ENCODE data around the gene CDH2. TPM values are rescaled to one million over a fixed set of nuclear protein-coding genes. Genes with fewer than 3 reads are reported as not detected.

Gene CDH2
- total RNA-seq, 4 donors from 2014 or later = 0.47 to 1.7 (median 1.1) TPM; not detected in 1

DNA sequence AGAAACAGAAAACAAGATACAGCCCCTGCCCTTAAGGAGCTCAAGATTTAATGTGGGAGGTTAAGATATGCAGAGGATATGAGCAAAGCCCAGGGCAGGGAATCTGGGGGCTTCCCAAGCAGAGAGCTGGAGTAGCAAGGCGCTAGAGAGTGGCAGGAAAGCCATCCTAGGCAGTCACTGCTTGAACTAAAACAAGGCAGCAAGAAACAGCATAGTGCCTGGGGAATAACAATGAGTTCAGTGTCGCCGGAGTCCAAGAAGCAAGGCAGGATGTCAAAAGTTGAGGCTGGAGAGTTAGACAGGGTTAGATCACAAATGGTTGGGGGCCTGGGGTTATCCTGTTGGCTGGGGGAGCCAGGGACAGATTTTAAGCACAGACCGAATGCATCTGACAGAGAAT is 24.6 kb downstream of the CDH2 start:
- 57% methylated on average over 4 of the region's 4 CpGs for WGBS
- Histone ChIP-seq H3K4me1 (no peaks in the 10 kb centered on the region), H3K27me3 (no peaks in the 10 kb centered on the region), H3K4me3 (no peak overlapping the region), H3K27ac (no peak overlapping the region), H3K9me3 (no peaks in the 10 kb centered on the region), H3K36me3 (no peaks in the 10 kb centered on the region)
- no peak for DNase-seq (ENCODE audit: low spot score in 2 of 2)
- TF ChIP-seq POLR2AphosphoS5 (IDR thresholded peaks at IDR 0.05) = no peak
- TF ChIP-seq, protein P1, sequence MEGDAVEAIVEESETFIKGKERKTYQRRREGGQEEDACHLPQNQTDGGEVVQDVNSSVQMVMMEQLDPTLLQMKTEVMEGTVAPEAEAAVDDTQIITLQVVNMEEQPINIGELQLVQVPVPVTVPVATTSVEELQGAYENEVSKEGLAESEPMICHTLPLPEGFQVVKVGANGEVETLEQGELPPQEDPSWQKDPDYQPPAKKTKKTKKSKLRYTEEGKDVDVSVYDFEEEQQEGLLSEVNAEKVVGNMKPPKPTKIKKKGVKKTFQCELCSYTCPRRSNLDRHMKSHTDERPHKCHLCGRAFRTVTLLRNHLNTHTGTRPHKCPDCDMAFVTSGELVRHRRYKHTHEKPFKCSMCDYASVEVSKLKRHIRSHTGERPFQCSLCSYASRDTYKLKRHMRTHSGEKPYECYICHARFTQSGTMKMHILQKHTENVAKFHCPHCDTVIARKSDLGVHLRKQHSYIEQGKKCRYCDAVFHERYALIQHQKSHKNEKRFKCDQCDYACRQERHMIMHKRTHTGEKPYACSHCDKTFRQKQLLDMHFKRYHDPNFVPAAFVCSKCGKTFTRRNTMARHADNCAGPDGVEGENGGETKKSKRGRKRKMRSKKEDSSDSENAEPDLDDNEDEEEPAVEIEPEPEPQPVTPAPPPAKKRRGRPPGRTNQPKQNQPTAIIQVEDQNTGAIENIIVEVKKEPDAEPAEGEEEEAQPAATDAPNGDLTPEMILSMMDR (IDR thresholded peaks at IDR 0.05) = no peak
- no peak for TF ChIP-seq EP300 (IDR thresholded peaks at IDR 0.05)
- TF ChIP-seq POLR2A (IDR thresholded peaks at IDR 0.05) = no peak

DNA sequence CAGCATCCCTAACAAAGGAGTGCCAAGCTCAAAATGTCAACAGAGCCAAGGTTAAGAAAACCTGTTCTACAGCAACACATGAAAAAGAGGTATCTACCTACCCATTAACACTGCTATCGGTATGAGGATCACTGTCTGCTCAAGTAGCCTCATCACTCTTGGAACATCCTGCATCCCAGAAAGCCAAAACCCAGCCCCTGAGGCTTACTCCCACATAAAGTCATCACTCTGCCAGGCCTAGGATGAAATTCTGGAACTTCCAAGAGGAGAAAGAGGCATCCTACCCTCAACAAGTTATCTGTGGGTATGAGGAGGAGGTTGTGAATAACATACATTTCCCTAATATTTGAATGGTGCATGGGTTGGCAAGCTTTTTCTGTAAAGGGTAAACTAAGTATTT is 25.5 kb downstream of the CDH2 start:
- Histone ChIP-seq H3K4me1 (no peaks in the 10 kb centered on the region), H3K9me3 (no peaks in the 10 kb centered on the region), H3K4me3 (no peak overlapping the region), H3K27me3 (no peaks in the 10 kb centered on the region), H3K36me3 (no peaks in the 10 kb centered on the region), H3K27ac (no peak overlapping the region)
- no peak for TF ChIP-seq EP300 (IDR thresholded peaks at IDR 0.05)
- TF ChIP-seq POLR2AphosphoS5 (IDR thresholded peaks at IDR 0.05) = no peak
- TF ChIP-seq POLR2A (IDR thresholded peaks at IDR 0.05) = no peak
- TF ChIP-seq, protein P1 (IDR thresholded peaks at IDR 0.05) = no peak
- 35% methylated on average over 1 of the region's 1 CpG for WGBS
- no peak for DNase-seq (ENCODE audit: low spot score in 2 of 2)

DNA sequence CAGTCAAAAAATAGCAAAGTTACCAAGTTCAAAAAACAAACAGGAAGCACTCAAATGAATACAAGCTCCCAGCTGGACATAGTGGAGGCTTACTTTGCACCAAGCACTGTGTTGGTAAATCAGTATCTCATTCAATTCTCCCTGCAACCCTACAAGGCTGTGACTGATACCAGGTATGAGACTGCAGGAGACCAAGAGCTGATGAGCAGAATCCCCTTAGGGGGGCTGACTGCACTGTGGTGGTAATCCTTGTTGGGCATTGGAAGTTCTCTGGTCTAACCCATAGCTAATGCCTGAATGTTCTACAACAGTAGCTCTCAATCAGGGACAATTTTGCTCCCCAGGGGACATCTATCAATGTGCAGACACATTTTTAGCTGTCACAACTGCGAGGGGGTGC is 26.0 kb downstream of the CDH2 start:
- WGBS = 100% methylated on average over 1 of the region's 1 CpG
- Histone ChIP-seq H3K27me3 (no peaks in the 10 kb centered on the region), H3K9me3 (no peaks in the 10 kb centered on the region), H3K4me3 (no peak overlapping the region), H3K36me3 (no peaks in the 10 kb centered on the region), H3K4me1 (no peaks in the 10 kb centered on the region), H3K27ac (no peak overlapping the region)
- no peak for TF ChIP-seq EP300 (IDR thresholded peaks at IDR 0.05)
- TF ChIP-seq POLR2AphosphoS5 (IDR thresholded peaks at IDR 0.05) = no peak
- DNase-seq (ENCODE audit: low spot score in 2 of 2) = no peak

DNA sequence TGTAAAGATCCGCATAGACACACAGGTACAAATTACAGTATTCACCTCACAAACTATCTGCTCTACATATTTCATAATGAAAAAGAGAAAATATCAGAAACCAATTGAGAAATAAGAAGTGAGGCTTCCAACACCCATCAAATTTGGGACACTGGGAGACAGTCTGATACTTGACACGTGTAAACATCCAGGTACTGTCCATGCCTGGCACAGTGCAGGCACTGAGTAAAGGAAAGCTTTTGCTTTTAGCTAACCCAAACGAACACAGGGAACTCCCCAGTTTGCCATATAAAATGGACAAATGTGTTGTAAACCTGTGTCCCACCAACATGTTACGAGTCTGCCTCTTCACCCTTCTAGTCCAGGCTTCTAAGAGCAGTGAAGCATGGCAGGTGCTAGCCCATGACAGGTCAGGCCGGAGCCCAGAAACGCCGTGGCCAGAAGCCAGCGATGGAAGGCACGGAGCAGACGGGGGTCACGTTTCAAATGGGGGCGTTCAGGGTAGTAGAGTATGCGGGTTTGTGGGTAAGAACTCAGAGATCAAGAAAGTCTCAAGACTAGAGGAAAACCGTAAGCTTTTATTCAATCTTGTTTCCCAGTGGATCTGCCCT is 27.0 kb downstream of the CDH2 start:
- Histone ChIP-seq H3K4me3 (no peak overlapping the region), H3K27me3 (no peaks in the 10 kb centered on the region), H3K27ac (no peak overlapping the region), H3K36me3 (no peaks in the 10 kb centered on the region), H3K9me3 (no peaks in the 10 kb centered on the region), H3K4me1 (no peaks in the 10 kb centered on the region)
- TF ChIP-seq POLR2A (IDR thresholded peaks at IDR 0.05) (no peak), POLR2AphosphoS5 (IDR thresholded peaks at IDR 0.05) (no peak)
- TF ChIP-seq, protein P1 (IDR thresholded peaks at IDR 0.05) = no peak
- WGBS = 85% methylated on average over 14 of the region's 14 CpGs
- DNase-seq (ENCODE audit: low spot score in 2 of 2) = no peak

DNA sequence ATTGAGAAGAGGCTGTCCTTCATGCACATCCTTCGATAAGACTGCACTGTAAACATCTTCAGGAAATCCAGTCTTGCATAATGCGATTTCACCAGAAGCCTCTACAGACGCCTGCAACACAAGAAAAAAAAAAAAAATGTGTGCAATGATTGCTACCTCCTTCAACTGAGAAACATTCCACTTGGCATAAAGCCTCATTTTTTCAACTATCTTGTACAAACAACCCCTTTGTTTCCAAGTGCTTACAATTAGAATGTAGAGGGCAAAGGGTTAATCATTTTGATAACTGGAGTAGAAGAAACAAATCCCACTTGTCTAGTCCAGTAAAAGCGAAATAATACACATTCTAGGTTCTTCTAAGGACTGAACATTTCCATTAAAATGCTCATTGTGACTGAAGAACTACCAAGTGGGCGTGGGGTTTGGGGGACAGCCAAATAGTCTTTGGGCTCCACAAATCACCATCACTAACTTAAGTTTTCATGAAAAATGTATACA is 29.2 kb downstream of the CDH2 start:
- no peaks in the 10 kb centered on the region for H3K36me3 ChIP-seq
- 45% methylated on average over 5 of the region's 5 CpGs for WGBS
- H3K4me1 ChIP-seq = no peaks in the 10 kb centered on the region
- no peak overlapping the region for H3K4me3 ChIP-seq
- H3K9me3 ChIP-seq = no peaks in the 10 kb centered on the region
- TF ChIP-seq, protein P1 (IDR thresholded peaks at IDR 0.05) = no peak
- TF ChIP-seq EP300 (IDR thresholded peaks at IDR 0.05) = no peak
- TF ChIP-seq POLR2A (IDR thresholded peaks at IDR 0.05) = no peak
- no peak for TF ChIP-seq POLR2AphosphoS5 (IDR thresholded peaks at IDR 0.05)
- DNase-seq (ENCODE audit: low spot score in 2 of 2) = no peak
- H3K27me3 ChIP-seq = no peaks in the 10 kb centered on the region
- no peak overlapping the region for H3K27ac ChIP-seq

DNA sequence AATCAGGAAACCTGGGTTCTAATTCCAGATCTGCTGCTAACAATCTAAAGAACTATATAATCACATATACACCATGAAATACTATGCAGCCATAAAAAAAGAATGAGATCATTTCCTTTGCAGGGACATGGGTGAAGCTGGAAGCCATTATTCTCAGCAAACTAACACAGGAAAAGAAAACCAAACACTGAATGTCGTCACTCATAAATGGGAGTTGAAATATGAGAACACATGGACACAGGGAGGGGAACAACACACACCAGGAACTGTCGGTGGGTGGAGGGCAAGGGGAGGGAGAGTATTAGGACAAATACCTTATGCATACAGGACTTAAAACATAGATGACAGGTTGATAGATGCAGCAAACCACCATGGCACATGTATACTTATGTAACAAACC is 33.2 kb downstream of the CDH2 start:
- H3K4me1 ChIP-seq = no peaks in the 10 kb centered on the region
- WGBS = 38% methylated on average over 2 of the region's 2 CpGs
- H3K27me3 ChIP-seq = no peaks in the 10 kb centered on the region
- no peak for DNase-seq (ENCODE audit: low spot score in 2 of 2)
- H3K4me3 ChIP-seq = no peak overlapping the region
- H3K27ac ChIP-seq = no peak overlapping the region
- TF ChIP-seq POLR2AphosphoS5 (IDR thresholded peaks at IDR 0.05) (no peak), EP300 (IDR thresholded peaks at IDR 0.05) (no peak), POLR2A (IDR thresholded peaks at IDR 0.05) (no peak)
- TF ChIP-seq, protein P1 (IDR thresholded peaks at IDR 0.05) = no peak
- no peaks in the 10 kb centered on the region for H3K36me3 ChIP-seq
- H3K9me3 ChIP-seq = no peaks in the 10 kb centered on the region

All from suprapubic skin (tissue), 4 donors.